Heart right ventricle (tissue), 16 donors: ENCODE data around the gene KCNMA1. TPM values are rescaled to one million over a fixed set of nuclear protein-coding genes. Genes with fewer than 3 reads are reported as not detected.

Source experiments
- ATAC-seq, 8 donors: fragments of 200-7000 bp; cut with Tn5 transposase; one replicate each; pipeline ENCODE4 v1.9.1; 2020; ENCODE audit warnings: mild to moderate bottlenecking in 8 of 8, moderate library complexity in 8 of 8, moderate number of reproducible peaks in 1 of 8
- DNase-seq, 2 donors: peaks; one replicate each; pipeline ENCODE4 v3.0.0-alpha.2; 2020
- H3K27ac ChIP-seq, 10 donors: fragments of 200-600 bp; sonication (generic) in 2 of 10; one replicate each; pipeline versions ENCODE4 v1.5.0 to v1.8.0; 2020 to 2022; ENCODE audit warnings: mild to moderate bottlenecking in 3 of 10
- H3K27me3 ChIP-seq, 7 donors: fragments of 200-600 bp; one replicate each; pipeline ENCODE4 v1.8.0; 2021 to 2022; ENCODE audit warnings: mild to moderate bottlenecking in 2 of 7
- H3K36me3 ChIP-seq, 9 donors: fragments of 200-600 bp; sonication (generic) in 1 of 9; one replicate each; pipeline versions ENCODE4 v1.5.0 to v1.8.0; 2020 to 2022; ENCODE audit warnings: mild to moderate bottlenecking in 2 of 9
- H3K4me1 ChIP-seq, 9 donors: fragments of 200-600 bp; sonication (generic) in 1 of 9; one replicate each; pipeline versions ENCODE4 v1.5.0 to v1.8.0; 2020 to 2022; ENCODE audit warnings: mild to moderate bottlenecking in 4 of 9
- H3K4me3 ChIP-seq, 10 donors: fragments of 200-600 bp; sonication (generic) in 2 of 10; one replicate each; pipeline versions ENCODE4 v1.5.0 to v1.8.0; 2020 to 2022; ENCODE audit warnings: mild to moderate bottlenecking in 7 of 10, moderate library complexity in 2 of 10
- H3K9me3 ChIP-seq, 11 donors: fragments of 200-600 bp in 10 of 11; sonication (generic) in 2 of 11; one replicate each; pipeline versions ENCODE4 v1.5.0 to v1.8.0; 2013 to 2022; ENCODE audit warnings: mild to moderate bottlenecking in 2 of 11, control low read depth in 1 of 11, moderate library complexity in 1 of 11
- CTCF ChIP-seq, 9 donors: fragments of 200-600 bp; sonication (generic) in 2 of 9; IDR thresholded peaks; one replicate each; pipeline versions ENCODE4 v1.5.0 to v1.8.0; 2021 to 2022; ENCODE audit warnings: antibody characterized with exemption in 9 of 9, mild to moderate bottlenecking in 5 of 9, moderate library complexity in 1 of 9
- WGBS, 2 donors: extraction: QIAGEN DNeasy Blood & Tissue Kit; methylation state at CpG; one replicate each; pipeline ENCODE4 v1.1.7; 2013; ENCODE audit warnings: inconsistent platforms in 1 of 2; 5-methylcytosine and 5-hydroxymethylcytosine counted together
- intact Hi-C, 10 donors: fragments of 100-400 bp; cut with DNase I; formaldehyde crosslinking; loops; one replicate each; pipeline versions ENCODE4 v1.11.1 to v1.14.2; 2022
- polyA plus RNA-seq, 2 donors: library from polyadenylated mRNA; stranded (reverse); fragments of 200-250 nt; gene quantifications; one replicate each; pipeline ENCODE4 v1.2.3, GENCODE V29; 2013
- total RNA-seq, 10 donors: library from RNA; stranded (reverse); fragmentation: NEBNext Ultra II Directional in 3 of 10; extraction: Animal tissue kit (Norgen Biotek cat#: 25700) in 3 of 10; gene quantifications; one replicate each; pipeline versions ENCODE4 v1.2.1 to v1.2.4, GENCODE V29; 2021 to 2023
- donor health status: Arrhythmogenic right ventricular cardiomyopathy.
- donor health status: ischemic (EF 13 %, LVEDD 7.1; RV severe dilation, severe dysfunction).
- donor health status: healthy with polysubstance abuse.
- donor health status: DM: no; HTN: yes; CAD: no.
- donor health status: DM: no; HTN: no; CAD: no.
- donor health status: ischemic (EF 25% LVEDD 6.9; RV normal size, moderate dysfunction).
- donor health status: ischemic (EF 25% LVEDD 5.7; RV mildly dilated, moderate dysfunction).
- donor health status: healthy.
- donor health status: DM: yes; HTN: yes; CAD: no.
- donor health status: Ischemic cardiomyopathy.
- donor health status: ischemic (EF 35%, LVEDD 5.7; RV mildly dilated, moderate dysfunction).
- donor health status: nonischemic (EF 11% LVEDD 7.7; RV severe dilation, severe dysfunction).
- donor health status: DM: yes; HTN: yes; CAD: no.
- donor health status: PGD.
- donor health status: ischemic (EF 29% LVEDD 5.4; RV normal size, mild dysfunction).
- donor health status: nonischemic (EF 23%, LVEDD 6.1; RV moderate dilation, normal function).

The KCNMA1 gene
- total and polyA plus RNA-seq, 12 donors = 0.59 to 5.3 (median 1.6) TPM

- DNase-seq (no peak), ATAC-seq (no peak)
- Histone ChIP-seq H3K9me3 (no peaks in the 10 kb centered on the region), H3K36me3 (no peaks in the 10 kb centered on the region), H3K4me3 (no peak overlapping the region), H3K27ac (no peak overlapping the region), H3K27me3 (peaks cover 0 to 10% (median 7%) of the 10 kb centered on the region in 7 donors), H3K4me1 (no peaks in the 10 kb centered on the region)
- 50 to 75% methylated on average over 4 of the region's 4 CpGs for WGBS, 2 donors
- intact Hi-C loops = no loop called here
- no peak for TF ChIP-seq CTCF (IDR thresholded peaks at IDR 0.05)
Measured at GRCh38 chr10:77022671-77023070, 614.9 kb downstream of the KCNMA1 start.

- H3K27ac ChIP-seq = no peak overlapping the region
- no peak for DNase-seq
Measured at GRCh38 chr10:77021966-77022490, 615.6 kb downstream of the KCNMA1 start.

GRCh38 chr10:77020426-77021040 is 617.1 kb downstream of the KCNMA1 start:
- no peak overlapping the region for H3K4me3 ChIP-seq
- no peak overlapping the region for H3K27ac ChIP-seq
- intact Hi-C loops = no loop called here
- DNase-seq = no peak
- H3K36me3 ChIP-seq = no peaks in the 10 kb centered on the region
- H3K9me3 ChIP-seq = no peaks in the 10 kb centered on the region
- H3K4me1 ChIP-seq = no peaks in the 10 kb centered on the region
- H3K27me3 ChIP-seq = peaks cover 0 to 14% (median 5%) of the 10 kb centered on the region in 7 donors
- ATAC-seq = no peak
- TF ChIP-seq CTCF (IDR thresholded peaks at IDR 0.05) = no peak
- WGBS, 2 donors = 69 to 82% methylated on average over 4 of the region's 4 CpGs

More at GRCh38 chr10:77021966-77022490, 615.6 kb downstream of the KCNMA1 start:
- WGBS, 2 donors = 52 to 65% methylated on average over 4 of the region's 4 CpGs
- H3K27me3 ChIP-seq = peaks cover 0 to 14% (median 5%) of the 10 kb centered on the region in 7 donors
- intact Hi-C loops = no loop called here
- no peak overlapping the region for H3K4me3 ChIP-seq
- no peak for ATAC-seq
- H3K36me3 ChIP-seq = no peaks in the 10 kb centered on the region
- TF ChIP-seq CTCF (IDR thresholded peaks at IDR 0.05) = no peak
- no peaks in the 10 kb centered on the region for H3K9me3 ChIP-seq
- H3K4me1 ChIP-seq = no peaks in the 10 kb centered on the region

GRCh38 chr10:77016855-77017254 is 620.8 kb downstream of the KCNMA1 start:
- no peak for TF ChIP-seq CTCF (IDR thresholded peaks at IDR 0.05)
- no peak overlapping the region for H3K27ac ChIP-seq
- intact Hi-C loops = no loop called here
- peaks cover 0 to 17% (median 12%) of the 10 kb centered on the region in 9 donors for H3K4me1 ChIP-seq
- no peaks in the 10 kb centered on the region for H3K36me3 ChIP-seq
- no peak for DNase-seq
- WGBS, 2 donors = 83 to 86% methylated on average over 4 of the region's 4 CpGs
- H3K27me3 ChIP-seq = peaks cover 0 to 7% (median 0%) of the 10 kb centered on the region in 7 donors
- no peak for ATAC-seq
- H3K9me3 ChIP-seq = no peaks in the 10 kb centered on the region
- no peak overlapping the region for H3K4me3 ChIP-seq
